SU-DHL-6 (cell line): ENCODE results near the gene LRRC74A.

Experiments
- H2AFZ ChIP-seq: fragments of 200-600 bp; sonication (generic); 2 replicates; pipeline ENCODE4 v1.6.1; 2014; ENCODE audit warnings: low read depth, mild to moderate bottlenecking, moderate library complexity, mixed read lengths, antibody characterized with exemption, low read length; ENCODE audit not compliant: severe bottlenecking
- H3F3A ChIP-seq: fragments of 200-600 bp; shearing (Covaris generic); 2 replicates; pipeline ENCODE4 v1.6.0; 2016; ENCODE audit warnings: antibody characterized with exemption, mild to moderate bottlenecking; ENCODE audit not compliant: insufficient read depth
- H3K27ac ChIP-seq: fragments of 200-600 bp; sonication (generic); 2 replicates; pipeline ENCODE4 v1.5.1; 2016; ENCODE audit warnings: low read depth, mild to moderate bottlenecking, low read length, moderate library complexity, mixed read lengths
- H3K27me3 ChIP-seq: fragments of 200-600 bp; sonication (generic), shearing (Covaris generic); 2 replicates; pipeline ENCODE4 v1.6.0; 2014; ENCODE audit warnings: mild to moderate bottlenecking, low read length
- H3K36me3 ChIP-seq: fragments of 200-600 bp; sonication (generic); 2 replicates; pipeline ENCODE4 v1.6.1; 2014; ENCODE audit warnings: mild to moderate bottlenecking, low read length, mixed read lengths
- H3K4me2 ChIP-seq: fragments of 300-600, 200-600 bp; shearing (Covaris generic), sonication (generic); 2 replicates; pipeline ENCODE4 v1.6.0; 2014; ENCODE audit warnings: low read length, low read depth, mild to moderate bottlenecking; ENCODE audit not compliant: poor library complexity, severe bottlenecking
- H3K4me3 ChIP-seq: fragments of 200-600 bp; sonication (generic); 2 replicates; pipeline ENCODE4 v1.5.1; 2014; ENCODE audit warnings: antibody characterized with exemption, low read length, mild to moderate bottlenecking, mixed read lengths; ENCODE audit not compliant: insufficient read depth, poor library complexity, severe bottlenecking
- H3K79me2 ChIP-seq: fragments of 200-600 bp; sonication (generic); 2 replicates; pipeline ENCODE4 v1.6.1; 2014; ENCODE audit warnings: mild to moderate bottlenecking, low read length, moderate library complexity; ENCODE audit not compliant: insufficient read depth
- H3K9ac ChIP-seq: fragments of 200-600 bp; sonication (generic); 2 replicates; pipeline ENCODE4 v1.7.0; 2014; ENCODE audit warnings: mild to moderate bottlenecking, low read length
- H3K9me2 ChIP-seq: fragments of 200-600 bp; sonication (generic); replicated peaks from 2 replicates; pipeline ENCODE4 v1.6.1; 2014; ENCODE audit warnings: low read length; ENCODE audit not compliant: insufficient read depth
- H3K9me3 ChIP-seq: fragments of 200-600 bp; sonication (generic); 2 replicates; pipeline ENCODE4 v1.6.1; 2014; ENCODE audit warnings: low read length, mixed read lengths; ENCODE audit not compliant: insufficient read depth
- H4K20me1 ChIP-seq: fragments of 200-600 bp; sonication (generic); 2 replicates; pipeline ENCODE4 v1.6.1; 2014; ENCODE audit warnings: low read depth, mild to moderate bottlenecking, antibody characterized with exemption, low read length, moderate library complexity, mixed read lengths
- EZH2phosphoT487 ChIP-seq: fragments of 200-600 bp; sonication (generic), shearing (Covaris generic); conservative IDR thresholded peaks from 2 replicates; pipeline ENCODE4 v1.6.1; 2018; ENCODE audit warnings: mild to moderate bottlenecking, antibody characterized with exemption, low read length, moderate library complexity, mixed read lengths
- TF ChIP-seq, protein P1 (sequence below): fragments of 200-600 bp; sonication (generic); IDR thresholded peaks from one replicate; pipeline ENCODE4 v1.5.1; 2017; ENCODE audit warnings: antibody characterized with exemption, mild to moderate bottlenecking, low read length, moderate library complexity; ENCODE audit not compliant: insufficient read depth, poor library complexity, severe bottlenecking

LRRC74A gene

DNA sequence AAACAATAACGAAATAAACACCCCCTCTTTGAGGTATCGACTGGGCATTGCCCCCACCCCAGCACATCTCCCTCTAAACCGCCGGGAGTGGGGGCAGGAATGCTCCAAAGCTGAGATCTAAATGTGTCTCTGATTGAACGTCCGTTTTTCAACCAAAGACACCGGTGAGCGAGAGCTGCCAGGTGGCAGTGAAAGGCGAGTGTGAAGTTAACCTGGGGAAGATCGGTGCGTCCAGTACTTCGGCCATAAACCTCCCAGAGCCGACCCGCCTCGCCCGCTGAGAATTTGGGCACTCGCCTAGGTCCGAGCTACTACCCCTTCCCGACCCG, 14.2 kb upstream of the LRRC74A start:
- peak overlapping the region; percentile 93 for H3K4me2 ChIP-seq
- no peaks in the 10 kb centered on the region for H4K20me1 ChIP-seq
- H3K9me3 ChIP-seq: no peaks in the 10 kb centered on the region
- H3F3A ChIP-seq: no peaks in the 10 kb centered on the region
- H3K36me3 ChIP-seq: no peaks in the 10 kb centered on the region
- H3K9ac ChIP-seq: peak overlapping the region; percentile 78
- H3K27me3 ChIP-seq: no peaks in the 10 kb centered on the region
- no peaks in the 10 kb centered on the region for H3K9me2 ChIP-seq
- H3K79me2 ChIP-seq: peaks cover 3% of the 10 kb centered on the region; the same call in 1 of the 2 replicates
- TF ChIP-seq EZH2phosphoT487: no peak
- H3K27ac ChIP-seq: peak overlapping the region; percentile 7; the same call in 1 of the 2 replicates
- H2AFZ ChIP-seq: peak overlapping the region; percentile 57
- peak overlapping the region; percentile 58 for H3K4me3 ChIP-seq

DNA sequence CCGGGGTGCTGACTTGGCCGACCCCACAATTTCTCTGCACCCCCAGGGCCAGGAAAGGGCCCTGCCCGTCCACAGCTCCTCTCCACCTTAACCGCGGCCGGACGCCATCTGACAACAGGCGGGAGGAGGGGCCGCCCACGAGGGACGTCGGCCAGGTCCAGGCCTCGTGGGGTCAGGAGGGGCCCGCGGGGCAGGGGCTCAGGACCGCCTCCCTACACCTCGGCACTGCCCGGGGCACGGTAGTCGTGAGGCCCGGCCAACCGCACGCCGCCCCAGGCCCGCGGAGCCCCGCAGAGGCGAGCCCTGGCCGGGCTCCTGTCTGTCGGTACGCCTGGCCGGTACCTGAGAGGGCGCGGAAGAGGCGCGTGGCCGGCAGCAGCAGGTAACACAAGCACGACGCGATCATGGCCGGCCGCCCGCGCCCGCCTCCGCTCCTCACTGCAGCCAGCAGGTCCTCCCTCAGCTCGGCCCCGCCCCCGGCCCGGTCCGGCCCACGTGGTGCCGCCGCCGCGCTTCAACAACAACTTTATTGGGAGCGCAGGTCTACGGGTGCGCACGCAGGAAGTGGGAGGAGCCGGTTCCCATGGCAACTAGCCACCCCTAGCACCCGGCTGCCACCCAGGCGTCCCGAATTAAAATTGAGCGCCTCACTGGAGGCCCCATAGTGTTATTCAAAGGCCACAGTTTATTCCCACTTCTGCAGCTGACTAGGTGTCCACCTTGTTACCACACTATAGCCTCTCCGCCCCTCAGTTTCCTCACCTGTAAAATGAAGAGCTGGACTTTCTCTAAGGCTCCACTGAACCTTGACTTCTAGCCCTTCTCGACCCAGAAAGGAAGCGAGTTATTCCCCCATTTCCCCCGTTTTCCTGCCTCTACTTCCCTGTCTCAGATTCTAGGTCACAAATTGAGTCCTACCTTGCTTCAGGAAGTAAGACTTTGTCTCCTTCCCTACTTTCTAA, 13.5 kb upstream of the LRRC74A start, which contains the start of gene ANGEL1:
Gene ANGEL1, minus strand, starts transcription at position 461 of the 962 bp plus-strand sequence. Its CDS starts 55 bp downstream, at position 406.
- Histone ChIP-seq H3K27me3 (no peaks in the 10 kb centered on the region), H3K4me3 (peak within 1 kb of the TSS; percentile 58), H4K20me1 (no peaks in the 10 kb centered on the region), H3K36me3 (no peaks in the 10 kb centered on the region), H3K79me2 (peaks cover 3% of the 10 kb centered on the region; the same call in 1 of the 2 replicates), H3K27ac (peak within 1 kb of the TSS; percentile 26; the same call in 1 of the 2 replicates), H3K4me2 (peak within 1 kb of the TSS; percentile 93), H3K9me2 (no peaks in the 10 kb centered on the region), H3K9ac (peak within 1 kb of the TSS; percentile 78), H3F3A (no peaks in the 10 kb centered on the region), H3K9me3 (no peaks in the 10 kb centered on the region), H2AFZ (peak within 1 kb of the TSS; percentile 89)
- no peak for TF ChIP-seq EZH2phosphoT487
- TF ChIP-seq, protein P1, sequence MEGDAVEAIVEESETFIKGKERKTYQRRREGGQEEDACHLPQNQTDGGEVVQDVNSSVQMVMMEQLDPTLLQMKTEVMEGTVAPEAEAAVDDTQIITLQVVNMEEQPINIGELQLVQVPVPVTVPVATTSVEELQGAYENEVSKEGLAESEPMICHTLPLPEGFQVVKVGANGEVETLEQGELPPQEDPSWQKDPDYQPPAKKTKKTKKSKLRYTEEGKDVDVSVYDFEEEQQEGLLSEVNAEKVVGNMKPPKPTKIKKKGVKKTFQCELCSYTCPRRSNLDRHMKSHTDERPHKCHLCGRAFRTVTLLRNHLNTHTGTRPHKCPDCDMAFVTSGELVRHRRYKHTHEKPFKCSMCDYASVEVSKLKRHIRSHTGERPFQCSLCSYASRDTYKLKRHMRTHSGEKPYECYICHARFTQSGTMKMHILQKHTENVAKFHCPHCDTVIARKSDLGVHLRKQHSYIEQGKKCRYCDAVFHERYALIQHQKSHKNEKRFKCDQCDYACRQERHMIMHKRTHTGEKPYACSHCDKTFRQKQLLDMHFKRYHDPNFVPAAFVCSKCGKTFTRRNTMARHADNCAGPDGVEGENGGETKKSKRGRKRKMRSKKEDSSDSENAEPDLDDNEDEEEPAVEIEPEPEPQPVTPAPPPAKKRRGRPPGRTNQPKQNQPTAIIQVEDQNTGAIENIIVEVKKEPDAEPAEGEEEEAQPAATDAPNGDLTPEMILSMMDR: no peak

DNA sequence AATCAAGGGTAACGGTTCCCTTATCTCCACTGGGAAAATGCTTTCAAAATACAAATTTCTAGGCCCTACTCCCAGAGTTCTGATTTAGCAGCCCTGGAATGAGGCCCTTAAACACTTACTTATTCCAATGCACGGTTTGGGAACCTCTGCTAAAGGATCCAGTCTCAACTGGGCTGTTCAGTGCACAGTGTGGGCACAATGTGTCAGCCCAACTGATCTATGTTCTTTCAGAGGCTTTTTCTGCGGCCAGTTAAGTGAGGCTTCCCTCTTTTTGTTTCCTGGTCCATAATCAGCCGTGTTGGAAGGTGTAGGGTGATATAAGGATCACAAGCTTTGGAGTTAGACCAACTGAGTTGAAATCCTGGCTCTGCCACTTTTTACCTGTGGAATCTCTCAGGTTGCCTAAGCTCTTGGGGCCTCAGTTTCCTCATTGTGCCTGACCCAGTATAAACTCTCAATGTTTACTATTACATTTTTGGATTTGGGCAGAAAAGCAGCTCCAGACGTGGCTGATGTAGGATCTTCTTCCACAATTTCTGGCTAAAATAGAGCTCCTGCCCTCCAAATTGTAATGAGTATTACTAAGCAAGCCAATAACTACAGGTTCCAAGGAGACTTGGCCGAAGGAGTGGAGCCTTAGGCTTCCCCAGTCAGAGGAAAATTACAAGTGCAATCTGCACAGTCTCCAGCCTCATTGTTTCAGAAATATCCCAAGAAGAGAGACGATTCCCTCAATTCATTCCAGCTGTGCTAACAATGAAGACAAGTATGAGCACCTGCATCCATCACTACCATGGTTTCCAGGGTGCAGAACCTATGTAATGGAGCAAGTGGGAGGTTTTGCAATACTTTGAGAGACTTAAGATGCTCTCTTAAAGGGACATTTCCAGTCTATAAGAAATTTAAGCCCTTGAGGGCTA, 11.2 kb upstream of the LRRC74A start:
- H3K9ac ChIP-seq: no peak overlapping the region
- H3K4me2 ChIP-seq: no peak overlapping the region
- H3F3A ChIP-seq: no peaks in the 10 kb centered on the region
- no peaks in the 10 kb centered on the region for H3K9me3 ChIP-seq
- no peak overlapping the region for H2AFZ ChIP-seq
- no peak overlapping the region for H3K27ac ChIP-seq
- TF ChIP-seq, protein P1: no peak
- no peaks in the 10 kb centered on the region for H4K20me1 ChIP-seq
- H3K9me2 ChIP-seq: no peaks in the 10 kb centered on the region
- H3K27me3 ChIP-seq: no peaks in the 10 kb centered on the region
- no peaks in the 10 kb centered on the region for H3K36me3 ChIP-seq
- peaks cover 3% of the 10 kb centered on the region; the same call in 1 of the 2 replicates for H3K79me2 ChIP-seq
- H3K4me3 ChIP-seq: no peak overlapping the region
